ENCODE results near the gene GTPBP2.
"Not testable (repeated sequence)": the region's sequence is repeated elsewhere in the genome, so short reads cannot be mapped to it uniquely, and the experiment has no call there.

Gene GTPBP2

DNA sequence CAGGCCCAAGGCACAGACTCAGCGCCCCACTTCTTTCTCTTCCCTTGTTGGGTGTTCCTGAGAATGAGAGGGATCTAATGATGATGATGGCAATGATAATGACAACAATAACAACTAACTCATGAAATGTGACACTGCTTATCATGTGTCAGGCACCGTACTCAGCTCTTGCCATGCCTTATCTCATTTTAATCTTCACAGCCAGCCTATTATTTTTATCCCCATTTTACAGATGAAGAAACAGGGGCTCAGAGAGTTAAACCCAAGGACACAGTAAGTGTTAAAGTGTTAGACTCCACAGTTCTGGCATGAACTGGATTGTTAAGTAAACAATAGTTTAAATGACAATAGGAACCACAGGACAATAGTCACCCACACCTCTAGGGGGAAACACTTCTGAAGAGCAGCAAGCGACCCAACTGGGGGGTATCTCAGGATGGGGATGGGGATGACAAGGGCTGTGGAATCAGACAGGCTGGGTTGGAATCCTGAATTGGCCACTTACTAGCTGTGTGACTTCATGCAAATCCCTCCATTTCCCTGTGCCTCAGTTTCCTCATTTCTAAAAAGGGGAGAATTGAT is 28.2 kb upstream of the GTPBP2 start:
- DNase-seq (ENCODE audit: low spot score): no peak

GRCh38 chr6:43652822-43653221 is 23.8 kb upstream of the GTPBP2 start:
- DNase-seq (ENCODE audit: low spot score): not testable (repeated sequence)

DNA sequence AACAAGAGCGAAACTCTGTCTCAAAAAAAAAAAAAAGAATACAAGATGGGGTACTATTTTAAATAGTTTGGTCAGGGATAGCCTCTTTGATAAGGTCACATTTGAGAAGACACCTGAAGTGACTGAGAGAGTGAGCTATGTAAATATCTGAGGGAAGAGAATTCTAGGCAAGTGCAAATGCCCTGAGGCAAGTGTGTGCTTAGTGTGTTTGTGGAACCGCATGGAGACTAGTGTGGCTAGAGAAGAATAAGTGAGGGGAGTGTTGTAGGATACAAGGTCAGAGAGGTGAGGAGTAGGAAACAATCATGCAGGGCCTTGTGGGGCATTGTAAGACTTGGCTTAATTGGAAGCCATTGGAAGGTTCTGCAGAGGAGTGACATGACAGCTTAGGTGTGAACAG is 19.2 kb upstream of the GTPBP2 start:
- no peak for DNase-seq (ENCODE audit: low spot score)

GRCh38 chr6:43647613-43648012 is 18.5 kb upstream of the GTPBP2 start:
- DNase-seq (ENCODE audit: low spot score): no peak

- no peak for DNase-seq (ENCODE audit: low spot score)
Measured at GRCh38 chr6:43645613-43645964, 16.5 kb upstream of the GTPBP2 start.

GRCh38 chr6:43644940-43645612 is 16.0 kb upstream of the GTPBP2 start, which contains the start of gene RSPH9:
Gene RSPH9 (plus strand): TSS chr6:43645036. CDS start chr6:43645099, 63 bp downstream.
- DNase-seq (ENCODE audit: low spot score): peak; percentile 50

GRCh38 chr6:43639984-43640800 is 11.1 kb upstream of the GTPBP2 start:
- DNase-seq (ENCODE audit: low spot score): no peak

- DNase-seq (ENCODE audit: low spot score): no peak
Measured at GRCh38 chr6:43636308-43636659, 7.2 kb upstream of the GTPBP2 start.

DNA sequence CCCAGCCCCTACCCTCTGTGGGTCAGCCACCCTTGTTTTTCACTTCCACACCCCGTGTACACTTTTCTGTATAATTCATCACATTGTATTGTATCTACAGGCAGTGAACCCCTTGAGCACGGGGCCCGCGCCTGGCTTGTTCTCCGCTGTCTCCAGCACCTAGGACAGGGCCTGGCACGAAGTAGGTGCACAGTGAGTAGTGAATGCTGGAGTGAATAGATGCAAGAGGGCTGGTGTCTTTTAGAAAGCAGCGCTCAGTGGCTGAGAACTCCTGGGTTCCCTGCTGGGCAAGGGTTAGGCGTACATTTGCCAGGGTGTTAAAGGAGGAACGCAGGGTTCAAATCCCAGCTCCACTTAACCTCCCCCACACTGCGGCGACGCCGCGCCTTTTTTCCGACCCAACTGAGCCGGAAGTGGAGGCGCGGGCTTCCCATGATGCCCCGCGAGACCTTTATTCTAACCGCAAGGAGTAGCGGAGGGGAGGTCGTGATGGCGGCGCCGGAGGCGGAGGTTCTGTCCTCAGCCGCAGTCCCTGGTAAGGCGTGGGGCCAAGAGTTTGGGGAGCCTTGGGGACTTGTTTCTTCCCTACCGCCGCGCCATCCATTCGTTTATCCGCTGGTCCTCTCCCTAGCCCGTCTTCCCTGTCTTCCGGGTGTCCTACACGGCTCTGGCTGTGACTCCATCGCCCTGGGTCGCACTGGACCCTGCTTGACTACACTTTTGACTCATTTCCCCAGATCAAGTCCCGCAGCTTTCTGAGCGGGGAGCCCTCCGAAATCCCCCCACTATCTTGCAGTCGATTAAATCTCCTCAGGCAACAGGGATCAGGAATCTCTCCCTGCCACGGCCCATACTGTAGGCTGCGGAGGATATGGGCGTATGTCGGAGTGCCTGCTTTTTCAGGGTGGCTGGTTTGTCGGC is 6.6 kb upstream of the GTPBP2 start, which contains the start of gene MAD2L1BP:
MAD2L1BP (plus strand) TSS at position 454 of the 921 bp plus-strand sequence; CDS start at position 490, 36 bp downstream.
- DNase-seq (ENCODE audit: low spot score): peak; percentile 82

GRCh38 chr6:43634702-43635303 is 5.7 kb upstream of the GTPBP2 start:
- no peak for DNase-seq (ENCODE audit: low spot score)

- not testable (repeated sequence) for DNase-seq (ENCODE audit: low spot score)
Measured at GRCh38 chr6:43633002-43633401, 3.9 kb upstream of the GTPBP2 start.

GRCh38 chr6:43630980-43631619 is 2.0 kb upstream of the GTPBP2 start:
- DNase-seq (ENCODE audit: low spot score): no peak

GRCh38 chr6:43629505-43630300 is 639 bp upstream of the GTPBP2 start:
- DNase-seq (ENCODE audit: low spot score): peak; percentile 92

DNA sequence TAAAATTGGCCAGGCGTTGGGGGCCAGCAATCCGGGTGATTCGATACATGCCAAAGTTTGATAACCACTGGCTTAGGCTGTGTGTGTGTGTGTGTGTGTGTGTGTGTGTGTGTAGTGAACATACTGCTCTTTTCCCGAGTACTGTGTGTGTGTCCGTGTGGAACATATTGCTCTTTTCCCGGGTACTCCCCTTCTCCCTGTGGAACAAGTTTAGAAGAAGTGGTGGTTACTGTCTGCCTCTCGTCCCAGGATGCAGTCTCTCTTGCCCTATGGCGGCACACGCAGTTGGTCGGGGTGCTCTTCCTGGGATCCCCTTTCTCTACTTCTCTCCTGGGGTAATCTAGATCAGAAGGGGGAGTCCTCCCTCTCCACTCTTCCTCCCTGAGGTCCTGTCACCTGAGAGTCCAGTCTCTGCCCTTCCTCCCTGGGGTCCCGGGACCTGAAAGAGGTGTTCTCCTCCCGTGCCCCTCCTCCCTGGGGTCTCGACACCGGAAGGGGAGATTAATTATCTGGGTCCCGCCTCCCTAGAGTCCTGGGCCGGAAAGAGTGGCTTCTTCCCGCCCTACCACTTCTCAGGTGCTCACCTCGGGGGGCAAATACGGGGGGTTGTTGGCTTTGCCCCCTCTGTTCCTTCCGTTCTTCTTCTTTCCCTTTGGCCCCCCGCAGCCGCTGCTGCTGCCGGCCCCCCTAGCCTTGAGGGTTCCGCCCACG is 516 bp downstream of the GTPBP2 start:
- peak; percentile 48 for DNase-seq (ENCODE audit: low spot score)

DNA sequence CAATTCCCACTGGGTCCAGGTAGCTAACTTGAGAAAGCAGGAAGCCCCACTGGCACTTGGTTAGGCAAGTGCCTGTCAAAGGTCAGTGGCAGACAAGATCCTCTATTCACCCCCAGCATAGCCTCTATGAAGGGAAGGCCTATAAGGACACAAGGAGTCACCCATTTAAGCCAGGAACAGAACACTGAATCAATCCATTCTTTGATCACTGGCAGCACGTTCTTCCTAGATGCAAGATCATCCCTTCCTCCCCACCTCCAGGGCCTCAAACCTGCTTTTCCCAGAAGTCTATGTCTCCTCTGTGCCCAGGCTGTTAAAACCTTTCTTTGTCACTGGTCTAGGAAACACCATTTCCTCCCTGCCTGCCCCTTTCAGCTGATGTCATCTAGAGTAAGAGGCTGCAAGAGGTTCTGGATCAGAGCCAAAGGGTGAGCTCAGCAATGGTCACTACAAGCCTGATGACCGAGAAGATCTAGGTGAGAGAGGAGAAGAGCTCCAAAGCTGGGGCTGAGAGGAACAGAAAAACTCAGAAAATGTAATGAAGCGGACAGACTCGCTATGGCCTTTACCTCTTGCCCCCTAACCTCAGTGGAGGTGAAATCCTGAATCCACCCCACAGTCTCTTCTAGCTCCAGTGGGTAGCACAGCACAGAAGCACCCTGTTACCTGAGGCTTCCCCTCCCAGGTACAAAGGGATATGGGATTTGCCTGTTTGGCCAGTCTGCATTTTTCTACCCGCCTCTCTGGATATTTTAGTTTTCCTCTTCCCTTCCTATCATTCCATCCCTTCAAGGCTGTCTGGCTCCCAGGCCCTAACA is 1.8 kb downstream of the GTPBP2 start:
- DNase-seq (ENCODE audit: low spot score): no peak

DNA sequence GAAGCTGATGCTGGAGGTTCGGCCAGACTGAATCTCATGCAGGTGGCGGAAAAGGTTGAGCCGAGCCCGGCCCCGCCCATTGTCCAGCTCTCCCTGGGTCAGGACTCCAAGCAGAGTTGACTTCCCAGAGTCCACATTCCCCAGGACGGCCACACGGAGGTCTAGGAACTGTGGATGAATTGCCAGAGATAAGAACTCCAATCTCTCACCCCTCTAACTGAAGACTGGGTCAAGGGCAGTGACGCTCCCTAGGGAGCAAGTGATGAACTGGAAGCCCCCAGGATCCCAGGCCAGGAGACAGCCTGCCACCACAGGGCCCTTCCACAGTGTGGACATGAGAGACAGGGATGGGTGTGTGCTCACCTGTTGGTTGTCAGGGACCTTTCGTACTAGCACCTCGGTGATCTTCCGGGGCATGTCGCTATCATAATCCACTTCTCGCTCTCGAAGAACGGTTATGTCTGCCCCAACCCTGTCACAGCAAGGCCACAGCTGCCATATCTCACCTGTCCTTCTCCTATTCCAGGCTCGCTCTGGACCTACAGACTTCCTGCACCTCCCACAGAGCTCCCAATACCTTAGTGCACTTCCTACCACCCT is 3.6 kb downstream of the GTPBP2 start:
- DNase-seq (ENCODE audit: low spot score): no peak

DNA sequence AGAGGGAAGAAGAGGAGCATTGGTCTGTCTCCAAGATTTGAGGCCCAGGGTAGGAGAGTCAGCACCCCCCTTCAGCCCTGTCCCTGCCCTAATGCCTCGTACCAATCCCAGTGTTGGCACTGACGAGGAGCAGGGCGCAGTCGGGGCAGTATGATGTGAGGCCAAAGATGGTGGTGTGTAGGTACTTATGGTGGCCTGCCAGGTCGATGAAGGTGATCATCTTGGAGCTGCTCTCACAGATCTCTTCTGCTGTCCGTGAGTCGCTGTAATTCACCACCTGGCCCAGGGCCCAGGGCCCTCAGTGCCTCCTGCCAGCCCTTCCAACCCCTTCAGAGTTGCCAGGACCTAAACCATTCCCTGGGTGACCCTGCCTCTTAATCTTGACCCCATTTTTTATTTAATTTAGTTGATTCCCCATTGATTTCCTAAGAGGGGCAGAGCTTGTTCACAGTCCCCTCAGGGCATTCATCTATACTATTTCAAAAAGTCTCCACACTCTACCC is 4.2 kb downstream of the GTPBP2 start:
- no peak for DNase-seq (ENCODE audit: low spot score)
